GM12865 (cell line): ENCODE measurements around the gene CDH13.

Source experiments
- DNase-seq: peaks from one replicate; pipeline ENCODE4 v3.0.0; 2010; ENCODE audit warnings: low read depth
- H3K4me3 ChIP-seq: 2 replicates; pipeline ENCODE4 v1.5.1; 2011; ENCODE audit warnings: mild to moderate bottlenecking, low read depth, low read length, control low read depth
- CTCF ChIP-seq: IDR thresholded peaks from 2 replicates; pipeline ENCODE4 v1.5.1; 2011; ENCODE audit warnings: low read length, control low read depth, low read depth, inconsistent platforms; ENCODE audit not compliant: insufficient read depth; ENCODE audit errors: missing control alignments

The CDH13 gene

GRCh38 chr16:83714286-83714685 is 1087.5 kb downstream of the CDH13 start:
- H3K4me3 ChIP-seq = no peak overlapping the region
- no peak for DNase-seq
- no peak for TF ChIP-seq CTCF

DNA sequence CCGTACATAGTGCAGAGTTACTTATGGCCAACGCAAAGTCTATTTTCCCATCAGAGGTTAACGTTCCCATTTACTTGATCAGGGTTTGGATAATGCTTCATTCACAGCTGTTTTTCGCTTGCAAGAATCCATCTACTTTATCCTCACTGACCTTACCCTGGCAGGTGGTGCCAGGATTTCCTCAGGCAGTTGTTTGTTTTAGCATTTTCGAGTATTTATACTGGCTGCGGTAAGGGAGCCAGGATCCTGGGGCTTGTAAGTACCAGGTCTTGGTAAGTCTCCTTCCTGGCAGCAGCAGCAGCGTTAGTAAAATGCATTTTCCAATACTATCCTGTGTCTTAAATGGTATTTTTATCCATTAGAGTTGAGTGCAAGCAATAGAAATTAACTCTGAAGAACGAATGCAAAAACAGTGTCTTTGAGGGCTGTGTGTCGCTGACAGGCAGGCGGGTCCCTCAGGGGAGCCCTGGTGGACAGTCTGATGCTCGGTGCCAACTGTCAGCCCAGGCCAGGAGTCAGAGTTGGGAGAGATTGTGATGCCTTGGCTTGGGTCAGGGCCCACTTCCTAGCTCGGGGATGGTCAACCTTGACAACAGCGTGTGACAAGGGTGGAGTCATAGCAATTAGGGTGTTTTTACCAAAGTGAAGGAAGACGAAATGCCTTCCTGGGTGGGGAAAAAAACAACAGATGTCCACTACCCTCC is 1088.6 kb downstream of the CDH13 start:
- no peak for DNase-seq
- no peak for TF ChIP-seq CTCF
- H3K4me3 ChIP-seq = no peak overlapping the region

DNA sequence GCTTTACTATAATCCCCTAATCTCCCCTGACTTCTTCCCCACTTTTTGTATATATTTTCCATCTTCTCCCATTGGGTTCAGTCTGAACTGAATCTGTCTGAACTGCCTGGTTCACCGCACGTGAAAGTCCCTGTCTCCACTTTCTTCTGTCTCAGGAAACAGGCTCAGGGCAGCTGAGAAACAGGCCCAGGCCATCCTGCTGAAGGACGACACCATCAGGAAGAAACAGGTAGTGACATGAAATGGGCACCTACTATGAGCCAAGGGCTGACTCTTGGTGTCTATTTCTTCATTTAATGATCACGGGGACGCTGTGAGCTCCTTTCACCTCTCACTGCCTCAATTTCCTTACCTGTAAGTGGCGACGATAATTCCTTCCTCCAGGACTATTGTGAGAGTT is 1090.5 kb downstream of the CDH13 start:
- peak; percentile 6 for TF ChIP-seq CTCF
- no peak for DNase-seq
- no peak overlapping the region for H3K4me3 ChIP-seq

DNA sequence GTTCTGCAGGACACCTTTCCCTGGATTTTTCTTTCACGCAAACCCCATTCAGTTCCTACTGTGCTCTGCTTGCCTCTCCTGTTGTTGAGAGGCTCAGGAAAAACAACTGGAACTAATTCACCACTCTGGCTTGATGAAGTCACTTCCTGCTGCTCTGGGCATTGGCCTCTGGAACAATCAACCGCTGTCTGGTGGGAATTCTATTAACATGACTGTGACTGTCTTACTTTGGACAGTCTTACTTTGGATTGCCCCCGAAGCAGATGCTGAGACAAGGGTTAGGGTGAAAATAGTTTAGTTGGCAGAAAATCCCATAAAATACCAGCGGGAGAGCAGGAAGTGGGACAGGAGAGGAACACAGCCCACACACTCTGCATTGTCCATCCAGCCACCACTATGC is 1091.0 kb downstream of the CDH13 start:
- no peak overlapping the region for H3K4me3 ChIP-seq
- TF ChIP-seq CTCF = no peak
- DNase-seq = no peak

DNA sequence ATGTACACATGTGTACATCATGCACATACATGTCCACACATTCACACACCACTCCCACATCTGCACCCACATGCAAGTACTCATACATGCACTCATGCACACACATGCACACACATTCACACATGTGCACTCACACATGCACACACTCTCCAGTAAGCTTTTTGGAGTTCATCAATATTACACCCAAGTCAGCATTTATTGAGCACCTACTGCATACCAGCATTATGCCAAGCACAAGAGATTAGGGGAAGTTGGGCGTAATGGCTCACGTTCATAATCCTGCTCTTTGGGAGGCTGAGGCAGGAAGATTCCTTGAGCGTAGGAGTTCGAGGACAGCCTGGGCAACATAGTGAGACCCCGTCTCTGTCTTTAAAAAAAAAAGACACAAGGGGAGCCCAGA is 1093.4 kb downstream of the CDH13 start:
- no peak for DNase-seq
- no peak for TF ChIP-seq CTCF
- no peak overlapping the region for H3K4me3 ChIP-seq

DNA sequence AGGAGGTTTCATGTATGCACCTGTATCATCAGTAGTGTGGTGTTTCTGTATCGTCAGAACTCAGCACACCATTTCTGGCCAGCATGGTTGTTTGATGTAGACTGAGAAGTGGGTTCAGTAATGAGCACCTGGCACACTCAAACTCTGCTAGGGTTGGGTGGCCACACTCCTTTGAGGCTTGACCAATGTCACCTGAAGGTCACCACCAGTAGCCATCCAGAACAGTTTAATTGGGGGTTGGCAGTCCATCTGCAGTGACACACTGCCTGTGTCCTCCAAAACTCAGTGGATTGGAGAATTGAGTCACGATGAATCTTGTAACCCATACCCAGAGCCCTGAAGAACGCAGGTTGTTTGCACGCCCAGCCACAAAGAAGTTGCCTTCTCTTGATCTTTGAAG is 1094.2 kb downstream of the CDH13 start:
- no peak overlapping the region for H3K4me3 ChIP-seq
- DNase-seq = no peak
- TF ChIP-seq CTCF = no peak

DNA sequence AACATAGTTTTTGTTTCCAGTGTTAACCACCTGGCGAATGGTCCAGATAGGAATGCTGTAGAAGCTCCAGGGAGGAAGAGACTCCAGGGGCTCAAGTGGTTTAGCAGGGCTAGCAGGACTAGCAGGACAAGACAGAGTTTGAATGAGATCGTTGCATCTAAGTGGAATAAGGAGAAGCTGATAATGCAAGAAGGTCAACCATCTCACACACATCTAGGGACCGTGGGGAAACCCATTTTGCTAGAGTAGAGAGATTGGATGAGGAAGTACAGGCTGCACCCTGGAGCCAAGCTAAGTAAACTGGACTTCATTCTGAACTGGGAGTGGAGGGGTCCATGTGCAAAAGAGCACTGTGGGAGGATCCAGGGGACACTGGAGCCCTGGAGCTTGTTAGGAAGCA is 1094.9 kb downstream of the CDH13 start:
- no peak for TF ChIP-seq CTCF
- no peak for DNase-seq
- H3K4me3 ChIP-seq = no peak overlapping the region
